H1 (cell line): ENCODE results near the gene CDON.

Experiments used
- CTCF ChIP-seq, 3 experiments: IDR thresholded peaks; 1 replicate in 2 of 3; 2 replicates in 1 of 3; pipeline versions ENCODE4 v1.5.1 to v1.6.1; 2011; ENCODE audit warnings: low read length in 3 of 3, mild to moderate bottlenecking in 3 of 3, inconsistent platforms in 2 of 3, low read depth in 1 of 3, moderate library complexity in 1 of 3; ENCODE audit not compliant: insufficient read depth in 1 of 3; ENCODE audit errors: control extremely low read depth in 1 of 3
- MAX ChIP-seq: IDR thresholded peaks from 2 replicates; pipeline ENCODE4 v1.6.1; 2012; ENCODE audit warnings: inconsistent platforms
- POLR2A ChIP-seq, 2 experiments: IDR thresholded peaks; 1 replicate in 1 of 2; 2 replicates in 1 of 2; pipeline ENCODE4 v1.6.1; 2011; ENCODE audit warnings: low read depth in 2 of 2, low read length in 2 of 2, mild to moderate bottlenecking in 2 of 2; ENCODE audit errors: control extremely low read depth in 1 of 2
- POLR2AphosphoS5 ChIP-seq: IDR thresholded peaks from 2 replicates; pipeline ENCODE4 v1.6.1; 2011; ENCODE audit warnings: low read depth, low read length
- SIX5 ChIP-seq: IDR thresholded peaks from 2 replicates; pipeline ENCODE4 v1.6.1; 2011; ENCODE audit warnings: mild to moderate bottlenecking, low read depth, low read length
- SUZ12 ChIP-seq: fragments of 200-600 bp; sonication (generic); IDR thresholded peaks from 2 replicates; pipeline ENCODE4 v1.6.1; 2012; ENCODE audit warnings: mild to moderate bottlenecking, inconsistent platforms, low read length, moderate library complexity, mixed read lengths
- TBP ChIP-seq: IDR thresholded peaks from 2 replicates; pipeline ENCODE4 v1.6.1; 2011; ENCODE audit warnings: low read depth, low read length, improper control_type of control experiment
- ZNF274 ChIP-seq: IDR thresholded peaks from 2 replicates; pipeline ENCODE4 v1.7.0; 2012; ENCODE audit warnings: low read length, borderline replicate concordance; ENCODE audit errors: extremely low read depth
- TF ChIP-seq, protein P1 (sequence below): IDR thresholded peaks from 2 replicates; pipeline ENCODE4 v1.6.1; 2012; ENCODE audit warnings: low read length, inconsistent platforms
- TF ChIP-seq, protein P2 (sequence below): IDR thresholded peaks from 2 replicates; pipeline ENCODE4 v1.6.1; 2011; ENCODE audit warnings: low read depth, mild to moderate bottlenecking, low read length; ENCODE audit not compliant: insufficient read depth

- TF ChIP-seq POLR2A (IDR thresholded peaks at IDR 0.05; ENCODE audit: control extremely low read depth in 1 of 2, low read depth in 2 of 2, low read length in 2 of 2): no peak
- no peak for TF ChIP-seq POLR2AphosphoS5
- no peak for TF ChIP-seq CTCF (IDR thresholded peaks at IDR 0.05; ENCODE audit: control extremely low read depth in 1 of 3, insufficient read depth in 1 of 3, low read depth in 1 of 3, low read length in 3 of 3)
- TF ChIP-seq, protein P1, sequence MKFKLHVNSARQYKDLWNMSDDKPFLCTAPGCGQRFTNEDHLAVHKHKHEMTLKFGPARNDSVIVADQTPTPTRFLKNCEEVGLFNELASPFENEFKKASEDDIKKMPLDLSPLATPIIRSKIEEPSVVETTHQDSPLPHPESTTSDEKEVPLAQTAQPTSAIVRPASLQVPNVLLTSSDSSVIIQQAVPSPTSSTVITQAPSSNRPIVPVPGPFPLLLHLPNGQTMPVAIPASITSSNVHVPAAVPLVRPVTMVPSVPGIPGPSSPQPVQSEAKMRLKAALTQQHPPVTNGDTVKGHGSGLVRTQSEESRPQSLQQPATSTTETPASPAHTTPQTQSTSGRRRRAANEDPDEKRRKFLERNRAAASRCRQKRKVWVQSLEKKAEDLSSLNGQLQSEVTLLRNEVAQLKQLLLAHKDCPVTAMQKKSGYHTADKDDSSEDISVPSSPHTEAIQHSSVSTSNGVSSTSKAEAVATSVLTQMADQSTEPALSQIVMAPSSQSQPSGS: no peak
- TF ChIP-seq TBP: no peak
- TF ChIP-seq ZNF274: no peak
- TF ChIP-seq SUZ12: no peak
- TF ChIP-seq, protein P2, sequence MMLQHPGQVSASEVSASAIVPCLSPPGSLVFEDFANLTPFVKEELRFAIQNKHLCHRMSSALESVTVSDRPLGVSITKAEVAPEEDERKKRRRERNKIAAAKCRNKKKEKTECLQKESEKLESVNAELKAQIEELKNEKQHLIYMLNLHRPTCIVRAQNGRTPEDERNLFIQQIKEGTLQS: no peak
- no peak for TF ChIP-seq MAX
- no peak for TF ChIP-seq SIX5
Measured at GRCh38 chr11:126101930-126102283, 39.2 kb upstream of the CDON start.
